ENCODE results near the gene FHOD3.

GRCh38 chr18:36685580-36685979 is 388.1 kb downstream of the FHOD3 start:
- TF ChIP-seq EP300 (IDR thresholded peaks at IDR 0.05) (no peak), POLR2A (IDR thresholded peaks at IDR 0.05; ENCODE audit: low read depth) (no peak)

All from esophagus muscularis mucosa (tissue), 2 donors.